ENCODE results near the gene OR52J3.

DNA sequence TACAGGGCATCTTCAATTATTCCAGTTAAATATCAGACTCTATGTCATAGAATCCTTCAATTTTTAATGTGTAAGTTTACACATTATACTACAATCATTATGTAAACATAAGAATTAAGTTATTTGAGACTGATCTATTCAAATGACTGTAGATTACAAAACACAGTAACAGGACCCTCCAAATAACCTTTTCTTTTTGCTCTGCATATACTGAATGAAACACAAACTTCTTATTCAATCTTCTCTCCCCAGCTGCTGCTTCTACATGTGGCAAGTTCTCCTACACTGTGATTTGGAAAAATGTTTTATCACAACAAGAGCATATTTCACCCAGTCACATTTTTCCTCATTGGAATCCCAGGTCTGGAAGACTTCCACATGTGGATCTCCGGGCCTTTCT lies at the start of gene OR52J3:
- no peak for TF ChIP-seq BHLHE40 (IDR thresholded peaks at IDR 0.05; ENCODE audit: borderline replicate concordance)
- TF ChIP-seq FOXA1 (IDR thresholded peaks at IDR 0.05): no peak
- TF ChIP-seq LEF1 (IDR thresholded peaks at IDR 0.05; ENCODE audit: borderline replicate concordance): no peak
- TF ChIP-seq ELF4 (IDR thresholded peaks at IDR 0.05): no peak
- TF ChIP-seq HDGF (IDR thresholded peaks at IDR 0.05; ENCODE audit: borderline replicate concordance): no peak
- no peak for TF ChIP-seq SP1 (IDR thresholded peaks at IDR 0.05)
- TF ChIP-seq CTBP1 (IDR thresholded peaks at IDR 0.05; ENCODE audit: borderline replicate concordance): no peak
- no peak for TF ChIP-seq NFRKB (IDR thresholded peaks at IDR 0.05)
- no peak for TF ChIP-seq FOXK2 (IDR thresholded peaks at IDR 0.05)
- no peak for TF ChIP-seq ZNF384 (IDR thresholded peaks at IDR 0.05)
- no peak for TF ChIP-seq L3MBTL2 (conservative IDR thresholded peaks at IDR 0.05)
- TF ChIP-seq, protein P1, sequence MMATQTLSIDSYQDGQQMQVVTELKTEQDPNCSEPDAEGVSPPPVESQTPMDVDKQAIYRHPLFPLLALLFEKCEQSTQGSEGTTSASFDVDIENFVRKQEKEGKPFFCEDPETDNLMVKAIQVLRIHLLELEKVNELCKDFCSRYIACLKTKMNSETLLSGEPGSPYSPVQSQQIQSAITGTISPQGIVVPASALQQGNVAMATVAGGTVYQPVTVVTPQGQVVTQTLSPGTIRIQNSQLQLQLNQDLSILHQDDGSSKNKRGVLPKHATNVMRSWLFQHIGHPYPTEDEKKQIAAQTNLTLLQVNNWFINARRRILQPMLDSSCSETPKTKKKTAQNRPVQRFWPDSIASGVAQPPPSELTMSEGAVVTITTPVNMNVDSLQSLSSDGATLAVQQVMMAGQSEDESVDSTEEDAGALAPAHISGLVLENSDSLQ (IDR thresholded peaks at IDR 0.05): no peak
- TF ChIP-seq SUZ12 (IDR thresholded peaks at IDR 0.05): no peak

All from HEK293T (cell line).